HCT116 (cell line): ENCODE measurements around the gene MED13L. TPM values are rescaled to one million over a fixed set of nuclear protein-coding genes. Genes with fewer than 3 reads are reported as not detected.

ENCODE experiments used
- ATAC-seq: fragments of 200-7000 bp; cut with Tn5 transposase; 2 replicates; pipeline ENCODE4 v1.9.1; 2020; ENCODE audit warnings: mild to moderate bottlenecking, moderate library complexity
- BruUV-seq: library from RNA; stranded (reverse); fragments of 400-500 nt; replicated peaks from 2 replicates; lab custom pipeline; 2021; lab: Mats Ljungman, UMichigan
- CTCF ChIA-PET: fragments of 300-600 bp; sonication (Branson Sonifier 250); formaldehyde crosslinking; loops from one replicate; lab custom pipeline; 2021; ENCODE audit warnings: antibody characterized with exemption; lab: Charles Lee
- POLR2A ChIA-PET: fragments of 300-600, 350-600 bp; sonication (Branson Sonifier 250); formaldehyde crosslinking; loops from one replicate; lab custom pipeline; 2021; ENCODE audit warnings: antibody characterized with exemption; lab: Charles Lee
- RAD21 ChIA-PET, 2 experiments: fragments of 300-600 bp; sonication (Branson Sonifier 250); formaldehyde crosslinking; loops; one replicate each; lab custom pipeline; 2023; ENCODE audit warnings: low total read pairs in 2 of 2; ENCODE audit not compliant: uncharacterized antibody in 2 of 2, unreplicated experiment in 2 of 2, low non-redundant PET in 1 of 2; lab: Charles Lee
- DNase-seq: peaks from one replicate; pipeline ENCODE4 v3.0.0-alpha.2; 2010; ENCODE audit warnings: low read depth, low spot score
- H2AFZ ChIP-seq: fragments of 200-600 bp; shearing (Covaris generic), sonication (generic); 2 replicates; pipeline ENCODE4 v1.6.1; 2017; ENCODE audit warnings: low read depth, mixed run types, mixed read lengths, antibody characterized with exemption, low read length; ENCODE audit not compliant: poor library complexity, severe bottlenecking
- H3K27ac ChIP-seq: 2 replicates; pipeline ENCODE4 v1.5.1; 2012; ENCODE audit warnings: low read depth, low read length
- H3K27me3 ChIP-seq: fragments of 200-600 bp; sonication (generic); 2 replicates; pipeline ENCODE4 v1.6.1; 2016; ENCODE audit warnings: mixed run types, low read length, mixed read lengths; ENCODE audit not compliant: insufficient read depth
- H3K36me3 ChIP-seq, 2 experiments: fragments of 200-500 bp in 1 of 2; fragments of 200-600 bp in 1 of 2; sonication (Bioruptor generic) in 1 of 2; sonication (generic) in 1 of 2; 2 replicates each; pipeline versions ENCODE4 v1.5.1 to v1.6.1; 2014 to 2016; ENCODE audit warnings: low read length in 2 of 2, inconsistent platforms in 1 of 2, mixed read lengths in 1 of 2, mixed run types in 1 of 2; ENCODE audit not compliant: insufficient read depth in 2 of 2, control insufficient read depth in 1 of 2
- H3K4me1 ChIP-seq, 2 experiments: fragments of 200-600 bp in 1 of 2; sonication (generic) in 1 of 2; 2 replicates each; pipeline versions ENCODE4 v1.5.1 to v1.6.1; 2012 to 2017; ENCODE audit warnings: low read length in 2 of 2, inconsistent platforms in 1 of 2, mild to moderate bottlenecking in 1 of 2, mixed read lengths in 1 of 2, mixed run types in 1 of 2, moderate library complexity in 1 of 2; ENCODE audit not compliant: insufficient read depth in 2 of 2, control insufficient read depth in 1 of 2
- H3K4me2 ChIP-seq: fragments of 200-600 bp; sonication (generic); 2 replicates; pipeline ENCODE4 v1.6.1; 2017; ENCODE audit warnings: mixed run types, low read length, mixed read lengths
- H3K4me3 ChIP-seq, 2 experiments: fragments of 200-600 bp in 1 of 2; sonication (generic) in 1 of 2; replicated peaks in 1 of 2; 2 replicates each; pipeline ENCODE4 v1.5.1; 2011 to 2016; ENCODE audit warnings: low read length in 2 of 2, control low read depth in 1 of 2, low read depth in 1 of 2, mild to moderate bottlenecking in 1 of 2, mixed read lengths in 1 of 2, mixed run types in 1 of 2
- H3K79me2 ChIP-seq: fragments of 200-600 bp; sonication (generic); 2 replicates; pipeline ENCODE4 v1.6.1; 2017; ENCODE audit warnings: mild to moderate bottlenecking, mixed run types, low read length, moderate library complexity, mixed read lengths; ENCODE audit not compliant: insufficient read depth
- H3K9ac ChIP-seq: fragments of 200-600 bp; sonication (generic); 2 replicates; pipeline ENCODE4 v1.6.1; 2016; ENCODE audit warnings: low read length, mixed read lengths
- H3K9me2 ChIP-seq: fragments of 200-600 bp; sonication (generic), shearing (Covaris generic); 2 replicates; pipeline ENCODE4 v1.6.1; 2017; ENCODE audit warnings: mixed run types, mild to moderate bottlenecking, moderate library complexity; ENCODE audit not compliant: insufficient read depth
- H3K9me3 ChIP-seq, 2 experiments: fragments of 200-500 bp in 1 of 2; fragments of 200-600 bp in 1 of 2; sonication (Bioruptor generic) in 1 of 2; sonication (generic) in 1 of 2; 2 replicates each; pipeline ENCODE4 v1.6.1; 2014 to 2017; ENCODE audit warnings: low read length in 2 of 2, mixed read lengths in 2 of 2, inconsistent platforms in 1 of 2, low read depth in 1 of 2, mild to moderate bottlenecking in 1 of 2, mixed run types in 1 of 2, moderate library complexity in 1 of 2; ENCODE audit not compliant: control insufficient read depth in 1 of 2, insufficient read depth in 1 of 2
- H4K20me1 ChIP-seq: fragments of 200-600 bp; sonication (generic), shearing (Covaris generic); 2 replicates; pipeline ENCODE4 v1.6.1; 2017; ENCODE audit warnings: mixed run types, mild to moderate bottlenecking, moderate library complexity; ENCODE audit not compliant: insufficient read depth
- ATF3 ChIP-seq: IDR thresholded peaks from 2 replicates; pipeline ENCODE4 v1.6.1; 2012
- CBX3 ChIP-seq: IDR thresholded peaks from 2 replicates; pipeline ENCODE4 v1.6.1; 2012; ENCODE audit warnings: low read depth
- CEBPB ChIP-seq: IDR thresholded peaks from 2 replicates; pipeline ENCODE4 v1.6.1; 2012; ENCODE audit warnings: low read depth
- CTCF ChIP-seq, 3 experiments: fragments of 200-600 bp in 1 of 3; sonication (generic) in 1 of 3; IDR thresholded peaks in 2 of 3; conservative IDR thresholded peaks in 1 of 3; 2 replicates each; pipeline ENCODE4 v1.5.1; 2012 to 2017; ENCODE audit warnings: low read depth in 2 of 3, low read length in 2 of 3, antibody characterized with exemption in 1 of 3, borderline replicate concordance in 1 of 3, control low read depth in 1 of 3, mild to moderate bottlenecking in 1 of 3, mixed read lengths in 1 of 3, mixed run types in 1 of 3, moderate library complexity in 1 of 3; ENCODE audit not compliant: insufficient read depth in 1 of 3
- EGR1 ChIP-seq: IDR thresholded peaks from 2 replicates; pipeline ENCODE4 v1.6.1; 2012; ENCODE audit warnings: low read depth
- EZH2 ChIP-seq: fragments of 200-600 bp; sonication (generic); IDR thresholded peaks from 2 replicates; pipeline ENCODE4 v1.6.1; 2017; ENCODE audit warnings: antibody characterized with exemption, mixed run types
- EZH2phosphoT487 ChIP-seq: fragments of 200-600 bp; IDR thresholded peaks from 2 replicates; pipeline ENCODE4 v1.6.1; 2018; ENCODE audit warnings: antibody characterized with exemption, borderline replicate concordance
- FOSL1 ChIP-seq: IDR thresholded peaks from 2 replicates; pipeline ENCODE4 v1.6.1; 2012; ENCODE audit warnings: low read depth
- MAX ChIP-seq: IDR thresholded peaks from 2 replicates; pipeline ENCODE4 v1.6.1; 2012
- POLR2AphosphoS5 ChIP-seq: IDR thresholded peaks from 2 replicates; pipeline ENCODE4 v1.6.1; 2011; ENCODE audit warnings: mild to moderate bottlenecking, low read depth, low read length, moderate library complexity
- RAD21 ChIP-seq: IDR thresholded peaks from 2 replicates; pipeline ENCODE4 v1.6.1; 2012; ENCODE audit warnings: low read depth, mild to moderate bottlenecking
- REST ChIP-seq: IDR thresholded peaks from 2 replicates; pipeline ENCODE4 v1.6.1; 2012; ENCODE audit warnings: low read depth
- SIN3A ChIP-seq: IDR thresholded peaks from 2 replicates; pipeline ENCODE4 v1.6.1; 2012; ENCODE audit warnings: low read depth
- SP1 ChIP-seq: IDR thresholded peaks from 2 replicates; pipeline ENCODE4 v1.6.1; 2012; ENCODE audit warnings: low read depth
- SRF ChIP-seq: IDR thresholded peaks from 2 replicates; pipeline ENCODE4 v1.6.1; 2012; ENCODE audit warnings: low read depth
- TCF7L2 ChIP-seq: IDR thresholded peaks from 2 replicates; pipeline ENCODE4 v1.7.0; 2011; ENCODE audit warnings: borderline replicate concordance, inconsistent platforms; ENCODE audit not compliant: insufficient read depth, insufficient read length; ENCODE audit errors: extremely low read depth
- YY1 ChIP-seq: IDR thresholded peaks from 2 replicates; pipeline ENCODE4 v1.6.1; 2011; ENCODE audit warnings: low read length, low read depth, moderate library complexity, mild to moderate bottlenecking; ENCODE audit not compliant: insufficient replicate concordance; ENCODE audit errors: extremely low read depth
- ZBTB33 ChIP-seq: IDR thresholded peaks from 2 replicates; pipeline ENCODE4 v1.6.1; 2011; ENCODE audit warnings: mild to moderate bottlenecking, low read length, moderate library complexity; ENCODE audit not compliant: insufficient replicate concordance; ENCODE audit errors: extremely low read depth
- ZFX ChIP-seq: fragments of 450-650 bp; IDR thresholded peaks from 2 replicates; pipeline ENCODE4 v1.6.1; 2017
- ZNF274 ChIP-seq: fragments of 200-500 bp; sonication (Bioruptor generic); IDR thresholded peaks from 2 replicates; pipeline ENCODE4 v1.6.1; 2014; ENCODE audit warnings: mild to moderate bottlenecking, low read depth, low read length, inconsistent platforms
- intact Hi-C: fragments of 100-400 bp; cut with micrococcal nuclease; formaldehyde crosslinking; loops from 2 replicates; pipeline ENCODE4 v1.10.0; 2022
- total RNA-seq: library from RNA; stranded (reverse); gene quantifications from one replicate; pipeline ENCODE4 v1.2.1, GENCODE V29; 2021; ENCODE audit not compliant: unreplicated experiment

Gene MED13L
- total RNA-seq, 1 experiment from 2014 or later: 176 TPM

- ChIA-PET CTCF (no interaction called here), RAD21 (no interaction called here), POLR2A (no interaction called here)
- no peaks in the 10 kb centered on the region for H3K27me3 ChIP-seq
- no peak overlapping the region for H3K4me3 ChIP-seq
- BruUV-seq: no TSS peak
- H3K9me3 ChIP-seq: no peaks in the 10 kb centered on the region
- ATAC-seq (no peak; the same call in 1 of the 2 replicates), DNase-seq (no peak)
- TF ChIP-seq MAX (no peak), SP1 (no peak), CBX3 (no peak), SRF (no peak), YY1 (no peak), POLR2AphosphoS5 (no peak), EZH2phosphoT487 (no peak), RAD21 (no peak), ATF3 (no peak), EZH2 (no peak), TCF7L2 (no peak), CTCF (IDR thresholded peaks at IDR 0.05 in 2 of 3, conservative IDR thresholded peaks at IDR 0.05 in 1 of 3; ENCODE audit: borderline replicate concordance in 1 of 3, insufficient read depth in 1 of 3, low read depth in 2 of 3, low read length in 2 of 3) (no peak), REST (no peak), ZBTB33 (no peak), ZNF274 (no peak), SIN3A (no peak), FOSL1 (no peak), ZFX (no peak), CEBPB (no peak), EGR1 (no peak)
- intact Hi-C loops: no loop called here
- H3K27ac ChIP-seq: no peak overlapping the region
- H3K9ac ChIP-seq: no peak overlapping the region
- H3K36me3 ChIP-seq: no peaks in the 10 kb centered on the region
- H2AFZ ChIP-seq: no peak overlapping the region
- no peaks in the 10 kb centered on the region for H3K79me2 ChIP-seq
- H4K20me1 ChIP-seq: no peaks in the 10 kb centered on the region
- no peaks in the 10 kb centered on the region for H3K9me2 ChIP-seq
- peaks cover 0 to 18% of the 10 kb centered on the region in 2 experiments; a peak in 1 of 4 replicates for H3K4me1 ChIP-seq
- H3K4me2 ChIP-seq: no peak overlapping the region
Measured at GRCh38 chr12:116317986-116318575, 40.6 kb upstream of the MED13L start.
